Vagina (tissue), 2 donors: ENCODE data around the gene CFAP99. TPM values are rescaled to one million over a fixed set of nuclear protein-coding genes. Genes with fewer than 3 reads are reported as not detected.

Experiments
- DNase-seq, 2 donors: peaks; one replicate each; pipeline ENCODE4 v3.0.0-alpha.2; 2017; ENCODE audit errors: extremely low spot score in 2 of 2
- H3K27ac ChIP-seq: fragments of 200-600 bp; sonication (generic); one replicate; pipeline ENCODE4 v1.5.1; 2019
- H3K27me3 ChIP-seq: fragments of 200-600 bp; sonication (generic); one replicate; pipeline ENCODE4 v1.5.1; 2019
- H3K36me3 ChIP-seq, 2 donors: fragments of 200-600 bp; sonication (generic); one replicate each; pipeline ENCODE4 v1.5.1; 2017 to 2019
- H3K4me1 ChIP-seq: fragments of 200-600 bp; sonication (generic); one replicate; pipeline ENCODE4 v1.5.1; 2019
- H3K4me3 ChIP-seq, 2 donors: fragments of 200-600 bp; sonication (generic); 1 replicate in 1 of 2; 2 replicates in 1 of 2; pipeline ENCODE4 v1.5.1; 2016 to 2019
- H3K9me3 ChIP-seq: fragments of 200-600 bp; sonication (generic); one replicate; pipeline ENCODE4 v1.5.1; 2019
- POLR2A ChIP-seq, 2 donors: fragments of 450-650 bp; IDR thresholded peaks; one replicate each; pipeline ENCODE4 v1.6.1; 2017; ENCODE audit warnings: antibody characterized with exemption in 2 of 2, mild to moderate bottlenecking in 2 of 2, moderate library complexity in 2 of 2
- POLR2AphosphoS5 ChIP-seq, 2 donors: sonication (generic); formaldehyde crosslinking; IDR thresholded peaks; one replicate each; pipeline ENCODE4 v1.9.0; 2017; ENCODE audit warnings: antibody characterized with exemption in 2 of 2, mild to moderate bottlenecking in 2 of 2, low read depth in 1 of 2; ENCODE audit not compliant: insufficient read depth in 1 of 2
- intact Hi-C: fragments of 100-400 bp; cut with DNase I; formaldehyde crosslinking; loops from one replicate; pipeline ENCODE4 v1.15.1; 2023
- total RNA-seq: library from RNA; depleted of rRNA; stranded (reverse); fragments of >200 nt; gene quantifications from one replicate; pipeline ENCODE4 v1.2.3, GENCODE V29; 2016
- TF ChIP-seq, protein P1 (sequence below), 3 experiments: fragments of 450-650 bp in 2 of 3; fragments of 200-600 bp in 1 of 3; sonication (generic) in 1 of 3; IDR thresholded peaks; one replicate each; pipeline ENCODE4 v1.5.1; 2017 to 2019; ENCODE audit warnings: antibody characterized with exemption in 3 of 3, mild to moderate bottlenecking in 2 of 3, moderate library complexity in 2 of 3

Gene CFAP99
- not detected for total RNA-seq

DNA sequence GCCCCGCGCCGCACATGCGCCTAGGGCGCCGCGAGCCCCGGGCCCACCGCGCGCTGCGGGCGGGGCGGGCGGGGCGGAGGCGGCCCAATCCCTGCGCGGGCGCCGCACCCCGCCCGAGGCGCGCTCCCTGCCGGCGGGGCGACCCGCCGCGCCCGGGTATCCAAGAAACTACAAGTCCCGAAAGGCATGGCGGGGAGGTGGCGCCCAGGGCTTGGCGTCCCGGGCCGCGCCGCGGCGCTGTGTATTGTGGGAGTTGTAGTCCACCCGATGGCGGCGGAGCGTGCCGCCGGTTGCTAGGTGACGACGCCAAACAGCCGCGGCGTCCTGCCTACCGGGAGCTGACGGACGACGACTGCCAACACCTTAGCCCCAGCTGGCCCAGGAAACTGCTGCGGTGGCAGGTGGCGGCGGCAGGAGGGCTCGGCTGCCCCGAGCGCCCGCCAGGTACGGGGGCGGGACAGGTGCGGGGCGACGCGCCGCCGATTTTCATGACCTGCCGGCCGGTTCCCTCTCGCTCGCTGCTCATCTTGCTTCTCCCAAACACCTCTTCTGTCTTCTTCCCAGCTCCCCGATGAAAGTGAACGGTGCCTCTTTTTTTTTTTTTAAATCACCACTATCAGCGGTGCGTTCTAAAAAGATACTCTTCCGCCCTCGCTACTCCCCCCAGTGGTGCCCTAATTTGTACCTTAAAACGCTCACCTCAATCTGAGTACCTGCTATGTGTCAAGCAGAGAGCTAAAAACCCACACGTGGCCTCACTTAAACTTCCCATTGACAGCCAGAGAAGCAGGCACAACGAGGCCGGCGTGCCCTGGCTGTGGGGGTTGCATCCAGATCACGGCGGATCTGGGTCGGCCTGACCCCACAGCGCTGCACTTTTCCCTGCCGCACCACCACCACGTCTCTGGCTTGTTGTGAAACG, at the start of gene CFAP99:
TSS of gene CFAP99 (plus strand) at position 306 of the 922 bp plus-strand sequence.
- Histone ChIP-seq H3K27me3 (no peaks in the 10 kb centered on the region), H3K27ac (peak within 1 kb of the TSS; percentile 44), H3K4me1 (peaks cover 41% of the 10 kb centered on the region), H3K36me3 (no peaks in the 10 kb centered on the region), H3K9me3 (no peaks in the 10 kb centered on the region), H3K4me3 (peak within 1 kb of the TSS; percentile 54 to 85)
- intact Hi-C loops, result loop anchor here (5.0 to 10.0 kb wide), 2 partner anchors 154 to 177 kb away; partner anchors contain the start of genes HAUS3, MXD4 and POLN
- peak; percentile 40 to 51 for TF ChIP-seq POLR2AphosphoS5 (IDR thresholded peaks at IDR 0.05; ENCODE audit: insufficient read depth in 1 of 2, low read depth in 1 of 2)
- TF ChIP-seq, protein P1, sequence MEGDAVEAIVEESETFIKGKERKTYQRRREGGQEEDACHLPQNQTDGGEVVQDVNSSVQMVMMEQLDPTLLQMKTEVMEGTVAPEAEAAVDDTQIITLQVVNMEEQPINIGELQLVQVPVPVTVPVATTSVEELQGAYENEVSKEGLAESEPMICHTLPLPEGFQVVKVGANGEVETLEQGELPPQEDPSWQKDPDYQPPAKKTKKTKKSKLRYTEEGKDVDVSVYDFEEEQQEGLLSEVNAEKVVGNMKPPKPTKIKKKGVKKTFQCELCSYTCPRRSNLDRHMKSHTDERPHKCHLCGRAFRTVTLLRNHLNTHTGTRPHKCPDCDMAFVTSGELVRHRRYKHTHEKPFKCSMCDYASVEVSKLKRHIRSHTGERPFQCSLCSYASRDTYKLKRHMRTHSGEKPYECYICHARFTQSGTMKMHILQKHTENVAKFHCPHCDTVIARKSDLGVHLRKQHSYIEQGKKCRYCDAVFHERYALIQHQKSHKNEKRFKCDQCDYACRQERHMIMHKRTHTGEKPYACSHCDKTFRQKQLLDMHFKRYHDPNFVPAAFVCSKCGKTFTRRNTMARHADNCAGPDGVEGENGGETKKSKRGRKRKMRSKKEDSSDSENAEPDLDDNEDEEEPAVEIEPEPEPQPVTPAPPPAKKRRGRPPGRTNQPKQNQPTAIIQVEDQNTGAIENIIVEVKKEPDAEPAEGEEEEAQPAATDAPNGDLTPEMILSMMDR (IDR thresholded peaks at IDR 0.05), result no peak
- no peak for TF ChIP-seq POLR2A (IDR thresholded peaks at IDR 0.05)
- DNase-seq, result peak in 1 of 2 donors; percentile 93

- no peak for DNase-seq
- no peaks in the 10 kb centered on the region for H3K36me3 ChIP-seq
- H3K9me3 ChIP-seq, result no peaks in the 10 kb centered on the region
- H3K4me1 ChIP-seq, result no peaks in the 10 kb centered on the region
- H3K27ac ChIP-seq, result no peak overlapping the region
- no peaks in the 10 kb centered on the region for H3K27me3 ChIP-seq
- TF ChIP-seq, protein P1 (IDR thresholded peaks at IDR 0.05), result no peak
- TF ChIP-seq POLR2A (IDR thresholded peaks at IDR 0.05) (no peak), POLR2AphosphoS5 (IDR thresholded peaks at IDR 0.05; ENCODE audit: insufficient read depth in 1 of 2, low read depth in 1 of 2) (no peak)
- intact Hi-C loops, result no loop called here
- H3K4me3 ChIP-seq, result no peak overlapping the region
Observed at GRCh38 chr4:2370597-2371320, 48.0 kb upstream of the CFAP99 start.

GRCh38 chr4:2371765-2372487, 46.8 kb upstream of the CFAP99 start:
- TF ChIP-seq, protein P1 (IDR thresholded peaks at IDR 0.05), result no peak
- TF ChIP-seq POLR2AphosphoS5 (IDR thresholded peaks at IDR 0.05; ENCODE audit: insufficient read depth in 1 of 2, low read depth in 1 of 2) (no peak), POLR2A (IDR thresholded peaks at IDR 0.05) (no peak)
- H3K27me3 ChIP-seq, result no peaks in the 10 kb centered on the region
- no peak overlapping the region for H3K4me3 ChIP-seq
- DNase-seq, result no peak
- H3K4me1 ChIP-seq, result no peaks in the 10 kb centered on the region
- no peaks in the 10 kb centered on the region for H3K36me3 ChIP-seq
- intact Hi-C loops, result no loop called here
- no peaks in the 10 kb centered on the region for H3K9me3 ChIP-seq
- no peak overlapping the region for H3K27ac ChIP-seq

DNA sequence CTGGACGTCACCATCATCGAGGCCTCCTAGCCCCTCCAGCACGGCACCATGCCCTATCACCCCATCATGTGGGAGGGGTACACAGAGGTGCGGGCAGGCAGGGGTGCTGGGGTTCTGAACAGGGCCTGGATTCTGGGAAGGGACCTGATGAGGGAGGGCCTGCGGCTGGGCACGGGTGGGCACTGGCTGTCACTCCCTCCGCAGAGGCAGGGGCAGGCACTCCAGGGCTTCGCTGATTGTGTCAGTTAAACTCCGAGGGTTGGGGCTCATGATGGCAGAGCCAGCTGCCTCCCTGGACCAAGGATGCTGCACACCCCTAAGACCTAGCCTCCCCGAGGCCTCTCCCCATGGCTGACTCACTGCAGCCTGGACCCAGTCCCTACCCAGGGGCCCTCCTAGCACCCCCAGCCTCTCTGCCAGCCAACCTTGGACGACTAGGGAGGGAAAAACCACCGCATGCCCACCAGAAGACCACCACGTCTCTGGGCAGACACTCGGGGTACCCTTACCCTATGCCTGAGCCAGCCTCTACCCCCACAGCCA, 46.2 kb upstream of the CFAP99 start:
- Histone ChIP-seq H3K4me1 (no peaks in the 10 kb centered on the region), H3K27ac (no peak overlapping the region), H3K9me3 (no peaks in the 10 kb centered on the region), H3K27me3 (no peaks in the 10 kb centered on the region), H3K4me3 (no peak overlapping the region), H3K36me3 (no peaks in the 10 kb centered on the region)
- DNase-seq, result no peak
- intact Hi-C loops, result no loop called here
- TF ChIP-seq, protein P1 (IDR thresholded peaks at IDR 0.05), result no peak
- TF ChIP-seq POLR2AphosphoS5 (IDR thresholded peaks at IDR 0.05; ENCODE audit: insufficient read depth in 1 of 2, low read depth in 1 of 2), result no peak
- TF ChIP-seq POLR2A (IDR thresholded peaks at IDR 0.05), result no peak
